Muscle layer of duodenum (tissue), 2 donors: ENCODE data around the gene PYDC1.

ENCODE experiments used
- H3K27ac ChIP-seq: one replicate; pipeline ENCODE4 v1.7.0; 2013; ENCODE audit warnings: mild to moderate bottlenecking, low read length
- H3K27me3 ChIP-seq: one replicate; pipeline ENCODE4 v1.7.0; 2013; ENCODE audit warnings: low read depth, mild to moderate bottlenecking, control low read depth, low read length
- H3K36me3 ChIP-seq, 2 donors: one replicate each; pipeline ENCODE4 v1.7.0; 2013; ENCODE audit warnings: low read length in 2 of 2, control low read depth in 1 of 2, mild to moderate bottlenecking in 1 of 2; ENCODE audit not compliant: insufficient read depth in 2 of 2, control insufficient read depth in 1 of 2
- H3K4me1 ChIP-seq, 2 donors: one replicate each; pipeline ENCODE4 v1.7.0; 2013; ENCODE audit warnings: low read length in 2 of 2, mild to moderate bottlenecking in 2 of 2, control low read depth in 1 of 2, moderate library complexity in 1 of 2; ENCODE audit not compliant: insufficient read depth in 2 of 2, control insufficient read depth in 1 of 2
- H3K4me3 ChIP-seq, 2 donors: one replicate each; pipeline ENCODE4 v1.7.0; 2013; ENCODE audit warnings: low read length in 2 of 2, low read depth in 1 of 2, mild to moderate bottlenecking in 1 of 2
- H3K9me3 ChIP-seq, 2 donors: one replicate each; pipeline ENCODE4 v1.7.0; 2013; ENCODE audit warnings: low read length in 2 of 2, control low read depth in 1 of 2, mild to moderate bottlenecking in 1 of 2; ENCODE audit not compliant: control insufficient read depth in 1 of 2
- donor health status: healthy.

Gene PYDC1

GRCh38 chr16:31191697-31192428 lies 25.1 kb downstream of the PYDC1 start:
- H3K27me3 ChIP-seq: no peaks in the 10 kb centered on the region
- peaks cover 69 to 93% of the 10 kb centered on the region in 2 donors for H3K36me3 ChIP-seq
- no peak overlapping the region for H3K27ac ChIP-seq
- H3K4me1 ChIP-seq: no peaks in the 10 kb centered on the region
- no peak overlapping the region for H3K4me3 ChIP-seq
- no peaks in the 10 kb centered on the region for H3K9me3 ChIP-seq

GRCh38 chr16:31190818-31191444 lies 26.0 kb downstream of the PYDC1 start:
- H3K4me1 ChIP-seq: no peaks in the 10 kb centered on the region
- H3K27me3 ChIP-seq: no peaks in the 10 kb centered on the region

DNA sequence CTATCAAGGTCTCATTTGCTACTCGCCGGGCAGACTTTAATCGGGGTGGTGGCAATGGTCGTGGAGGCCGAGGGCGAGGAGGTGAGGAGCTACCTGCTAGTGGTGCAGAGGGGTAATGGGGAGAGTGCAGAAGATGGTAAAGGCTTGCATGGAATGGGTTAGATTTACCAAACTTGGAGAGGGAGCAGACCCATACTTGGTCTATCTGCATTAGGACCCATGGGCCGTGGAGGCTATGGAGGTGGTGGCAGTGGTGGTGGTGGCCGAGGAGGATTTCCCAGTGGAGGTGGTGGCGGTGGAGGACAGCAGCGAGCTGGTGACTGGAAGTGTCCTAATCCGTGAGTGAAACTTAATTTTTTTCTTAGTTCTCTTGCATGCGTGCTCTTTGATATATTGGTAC lies 26.9 kb downstream of the PYDC1 start:
- no peaks in the 10 kb centered on the region for H3K9me3 ChIP-seq
- peaks cover 82 to 96% of the 10 kb centered on the region in 2 donors for H3K36me3 ChIP-seq
- no peaks in the 10 kb centered on the region for H3K27me3 ChIP-seq
- H3K27ac ChIP-seq: no peak overlapping the region
- no peak overlapping the region for H3K4me3 ChIP-seq
- H3K4me1 ChIP-seq: no peaks in the 10 kb centered on the region

More at GRCh38 chr16:31190818-31191444, 26.0 kb downstream of the PYDC1 start:
- no peaks in the 10 kb centered on the region for H3K9me3 ChIP-seq
- no peak overlapping the region for H3K27ac ChIP-seq
- H3K36me3 ChIP-seq: peaks cover 79 to 96% of the 10 kb centered on the region in 2 donors
- H3K4me3 ChIP-seq: no peak overlapping the region

DNA sequence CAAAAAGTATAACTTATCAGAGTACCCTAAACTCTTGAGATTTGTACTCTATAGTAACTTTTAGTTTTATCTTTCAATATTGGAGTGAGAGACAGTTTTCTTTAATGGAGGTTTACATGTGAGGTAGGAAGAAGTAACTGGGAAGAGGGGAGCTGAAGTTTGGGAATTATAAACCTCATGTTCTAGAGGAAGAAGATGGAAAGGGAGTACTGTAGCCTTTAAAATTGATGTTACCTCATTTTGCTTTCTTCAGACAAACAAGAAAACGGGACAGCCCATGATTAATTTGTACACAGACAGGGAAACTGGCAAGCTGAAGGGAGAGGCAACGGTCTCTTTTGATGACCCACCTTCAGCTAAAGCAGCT lies 27.5 kb downstream of the PYDC1 start:
- Histone ChIP-seq H3K27me3 (no peaks in the 10 kb centered on the region), H3K27ac (no peak overlapping the region), H3K9me3 (no peaks in the 10 kb centered on the region), H3K36me3 (peaks cover 87 to 98% of the 10 kb centered on the region in 2 donors), H3K4me3 (no peak overlapping the region), H3K4me1 (no peaks in the 10 kb centered on the region)

GRCh38 chr16:31188450-31189411 lies 28.2 kb downstream of the PYDC1 start:
- H3K4me1 ChIP-seq: peaks cover 3 to 4% of the 10 kb centered on the region in 2 donors
- no peak overlapping the region for H3K27ac ChIP-seq
- peaks cover 93 to 99% of the 10 kb centered on the region in 2 donors for H3K36me3 ChIP-seq
- H3K4me3 ChIP-seq: no peak overlapping the region
- H3K9me3 ChIP-seq: no peaks in the 10 kb centered on the region
- no peaks in the 10 kb centered on the region for H3K27me3 ChIP-seq

DNA sequence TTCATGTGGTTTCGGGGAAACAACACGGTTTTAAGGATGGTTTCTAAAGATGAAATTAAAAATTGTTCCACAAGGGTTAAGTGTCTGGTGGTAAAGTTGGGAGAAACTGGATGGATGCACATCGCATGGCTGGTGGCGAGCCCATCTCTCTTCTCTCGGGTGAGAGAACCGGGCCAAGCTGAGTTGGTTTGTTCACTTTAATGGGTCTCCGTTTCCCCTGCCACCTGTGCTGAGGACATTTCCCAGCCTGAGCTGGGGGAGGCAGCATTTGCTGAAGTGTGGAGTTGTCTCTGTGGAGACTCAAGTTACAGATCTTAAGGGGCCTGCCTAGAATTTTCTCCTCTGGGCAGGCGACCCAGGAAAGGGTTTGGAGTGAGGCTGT lies 29.1 kb downstream of the PYDC1 start:
- Histone ChIP-seq H3K4me1 (peaks cover 8 to 13% of the 10 kb centered on the region in 2 donors), H3K36me3 (peaks cover 94 to 95% of the 10 kb centered on the region in 2 donors), H3K27ac (no peak overlapping the region), H3K4me3 (no peak overlapping the region), H3K9me3 (no peaks in the 10 kb centered on the region), H3K27me3 (no peaks in the 10 kb centered on the region)

GRCh38 chr16:31186930-31187807 lies 29.8 kb downstream of the PYDC1 start:
- Histone ChIP-seq H3K27ac (no peak overlapping the region), H3K27me3 (no peaks in the 10 kb centered on the region), H3K4me1 (peaks cover 13 to 20% of the 10 kb centered on the region in 2 donors), H3K36me3 (peaks cover 89 to 98% of the 10 kb centered on the region in 2 donors), H3K4me3 (no peak overlapping the region), H3K9me3 (no peaks in the 10 kb centered on the region)

DNA sequence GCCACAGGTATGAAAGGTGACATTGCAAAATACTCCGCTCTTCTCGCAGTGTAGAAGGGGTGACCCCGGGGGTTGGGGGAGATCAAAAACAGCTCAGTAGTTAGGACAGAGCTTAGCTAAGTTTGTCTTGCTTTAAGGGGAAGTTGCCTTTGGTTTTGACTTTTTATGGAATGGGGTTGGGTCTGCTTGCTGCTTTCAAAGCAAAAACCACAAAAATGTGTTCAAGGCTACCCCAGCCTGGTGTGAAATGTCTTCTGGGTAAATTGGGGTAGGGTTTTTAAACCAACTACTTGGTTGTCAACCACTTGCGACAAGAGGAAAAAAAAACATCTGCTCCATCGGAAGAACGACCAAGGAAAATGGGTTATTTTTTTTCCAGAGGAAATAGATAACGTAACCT lies 30.8 kb downstream of the PYDC1 start:
- no peaks in the 10 kb centered on the region for H3K27me3 ChIP-seq
- peaks cover 80 to 88% of the 10 kb centered on the region in 2 donors for H3K36me3 ChIP-seq
- peaks cover 17 to 30% of the 10 kb centered on the region in 2 donors for H3K4me1 ChIP-seq
- H3K9me3 ChIP-seq: no peaks in the 10 kb centered on the region
- H3K27ac ChIP-seq: no peak overlapping the region
- H3K4me3 ChIP-seq: no peak overlapping the region

- H3K9me3 ChIP-seq: no peaks in the 10 kb centered on the region
- no peak overlapping the region for H3K4me3 ChIP-seq
- H3K4me1 ChIP-seq: peaks cover 17 to 31% of the 10 kb centered on the region in 2 donors
- H3K27me3 ChIP-seq: no peaks in the 10 kb centered on the region
- peaks cover 73 to 79% of the 10 kb centered on the region in 2 donors for H3K36me3 ChIP-seq
- no peak overlapping the region for H3K27ac ChIP-seq
These were observed 31.6 kb downstream of the PYDC1 start for GRCh38 chr16:31185339-31185738.

DNA sequence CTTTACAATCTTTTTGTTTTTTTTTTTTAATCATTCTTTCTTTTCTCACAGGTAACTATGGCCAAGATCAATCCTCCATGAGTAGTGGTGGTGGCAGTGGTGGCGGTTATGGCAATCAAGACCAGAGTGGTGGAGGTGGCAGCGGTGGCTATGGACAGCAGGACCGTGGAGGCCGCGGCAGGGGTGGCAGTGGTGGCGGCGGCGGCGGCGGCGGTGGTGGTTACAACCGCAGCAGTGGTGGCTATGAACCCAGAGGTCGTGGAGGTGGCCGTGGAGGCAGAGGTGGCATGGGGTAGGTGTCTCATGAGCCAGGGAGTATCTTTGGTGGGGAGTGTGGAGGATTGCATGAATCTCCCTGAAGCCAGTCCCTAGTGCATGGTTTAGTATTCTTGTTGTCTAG lies 32.0 kb downstream of the PYDC1 start:
- Histone ChIP-seq H3K9me3 (no peaks in the 10 kb centered on the region), H3K4me3 (no peak overlapping the region), H3K36me3 (peaks cover 72 to 75% of the 10 kb centered on the region in 2 donors), H3K27me3 (no peaks in the 10 kb centered on the region), H3K27ac (no peak overlapping the region), H3K4me1 (peaks cover 17 to 31% of the 10 kb centered on the region in 2 donors)
